GM12874 (cell line): ENCODE results near the gene SEPTIN1.

ENCODE experiments used
- TF ChIP-seq, protein P1 (sequence below): IDR thresholded peaks from 2 replicates; pipeline ENCODE4 v1.5.1; 2011; ENCODE audit warnings: low read depth, mild to moderate bottlenecking, control low read depth, low read length, moderate library complexity; ENCODE audit not compliant: insufficient read depth

Gene SEPTIN1, protein sequence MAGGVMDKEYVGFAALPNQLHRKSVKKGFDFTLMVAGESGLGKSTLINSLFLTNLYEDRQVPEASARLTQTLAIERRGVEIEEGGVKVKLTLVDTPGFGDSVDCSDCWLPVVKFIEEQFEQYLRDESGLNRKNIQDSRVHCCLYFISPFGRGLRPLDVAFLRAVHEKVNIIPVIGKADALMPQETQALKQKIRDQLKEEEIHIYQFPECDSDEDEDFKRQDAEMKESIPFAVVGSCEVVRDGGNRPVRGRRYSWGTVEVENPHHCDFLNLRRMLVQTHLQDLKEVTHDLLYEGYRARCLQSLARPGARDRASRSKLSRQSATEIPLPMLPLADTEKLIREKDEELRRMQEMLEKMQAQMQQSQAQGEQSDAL

DNA sequence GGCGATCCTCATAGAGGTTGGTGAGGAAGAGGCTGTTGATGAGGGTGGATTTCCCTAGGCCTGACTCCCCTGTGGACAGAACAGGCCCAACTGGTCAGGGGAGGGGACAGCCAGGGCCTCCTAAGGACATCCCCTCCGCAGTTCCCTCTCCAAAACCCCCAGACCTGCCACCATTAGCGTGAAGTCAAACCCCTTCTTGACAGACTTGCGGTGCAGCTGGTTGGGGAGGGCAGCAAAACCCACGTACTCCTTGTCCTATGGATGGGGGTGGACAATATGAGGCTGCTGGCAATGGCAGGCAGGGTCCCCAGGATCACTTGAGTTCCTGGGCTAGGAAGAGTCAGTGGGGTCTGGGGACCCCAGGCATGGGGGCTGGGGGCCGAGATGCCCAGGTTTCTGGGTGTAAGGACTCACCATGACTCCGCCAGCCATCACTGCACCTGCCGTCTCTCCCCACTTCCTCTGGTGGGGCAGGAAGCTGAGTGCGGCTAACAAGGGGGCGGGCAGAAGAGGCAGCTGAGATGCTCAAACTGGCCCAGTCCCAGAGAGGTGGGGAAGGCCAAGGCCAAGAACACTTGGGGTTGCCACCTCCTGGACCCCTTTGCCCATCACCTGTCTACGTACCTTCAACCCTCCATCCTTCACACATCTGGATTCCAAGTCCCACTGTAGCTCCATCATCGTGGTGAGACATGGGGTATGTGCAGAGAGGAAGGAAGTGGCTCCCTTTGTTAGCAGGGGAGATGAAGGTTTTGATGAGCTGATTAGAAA, at the start of gene SEPTIN1:
TSS of gene SEPTIN1 (minus strand) at position 451 of the 771 bp plus-strand sequence. CDS start at position 432, 19 bp downstream.
- TF ChIP-seq, protein P1, sequence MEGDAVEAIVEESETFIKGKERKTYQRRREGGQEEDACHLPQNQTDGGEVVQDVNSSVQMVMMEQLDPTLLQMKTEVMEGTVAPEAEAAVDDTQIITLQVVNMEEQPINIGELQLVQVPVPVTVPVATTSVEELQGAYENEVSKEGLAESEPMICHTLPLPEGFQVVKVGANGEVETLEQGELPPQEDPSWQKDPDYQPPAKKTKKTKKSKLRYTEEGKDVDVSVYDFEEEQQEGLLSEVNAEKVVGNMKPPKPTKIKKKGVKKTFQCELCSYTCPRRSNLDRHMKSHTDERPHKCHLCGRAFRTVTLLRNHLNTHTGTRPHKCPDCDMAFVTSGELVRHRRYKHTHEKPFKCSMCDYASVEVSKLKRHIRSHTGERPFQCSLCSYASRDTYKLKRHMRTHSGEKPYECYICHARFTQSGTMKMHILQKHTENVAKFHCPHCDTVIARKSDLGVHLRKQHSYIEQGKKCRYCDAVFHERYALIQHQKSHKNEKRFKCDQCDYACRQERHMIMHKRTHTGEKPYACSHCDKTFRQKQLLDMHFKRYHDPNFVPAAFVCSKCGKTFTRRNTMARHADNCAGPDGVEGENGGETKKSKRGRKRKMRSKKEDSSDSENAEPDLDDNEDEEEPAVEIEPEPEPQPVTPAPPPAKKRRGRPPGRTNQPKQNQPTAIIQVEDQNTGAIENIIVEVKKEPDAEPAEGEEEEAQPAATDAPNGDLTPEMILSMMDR: no peak

DNA sequence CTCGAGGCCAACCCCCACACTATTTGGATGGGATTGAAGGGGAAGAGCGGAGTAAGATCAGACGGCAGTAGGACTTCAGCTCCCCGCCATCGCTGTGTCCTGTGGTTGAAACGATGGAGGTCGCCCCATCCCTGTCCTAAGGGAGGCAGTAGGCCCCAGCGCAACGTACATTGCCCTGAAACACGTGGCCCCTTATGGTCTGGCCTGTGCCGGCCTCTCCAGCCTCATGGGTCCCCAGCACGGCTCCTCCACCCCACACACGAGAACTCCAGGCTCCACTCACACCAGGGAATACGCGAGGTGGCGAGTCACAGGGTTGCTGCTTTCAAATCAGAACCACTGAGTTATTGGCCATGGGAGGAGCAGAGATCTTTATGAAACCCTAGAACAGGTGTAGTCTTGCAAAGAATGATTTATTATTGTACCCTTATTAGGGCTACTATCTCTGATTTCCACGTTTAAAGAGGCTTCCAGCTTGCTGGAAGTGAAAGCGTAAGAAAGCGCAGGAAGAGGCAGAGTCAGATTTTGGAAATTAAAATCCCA, 48.1 kb upstream of the SEPTIN1 start:
- TF ChIP-seq, protein P1: no peak

DNA sequence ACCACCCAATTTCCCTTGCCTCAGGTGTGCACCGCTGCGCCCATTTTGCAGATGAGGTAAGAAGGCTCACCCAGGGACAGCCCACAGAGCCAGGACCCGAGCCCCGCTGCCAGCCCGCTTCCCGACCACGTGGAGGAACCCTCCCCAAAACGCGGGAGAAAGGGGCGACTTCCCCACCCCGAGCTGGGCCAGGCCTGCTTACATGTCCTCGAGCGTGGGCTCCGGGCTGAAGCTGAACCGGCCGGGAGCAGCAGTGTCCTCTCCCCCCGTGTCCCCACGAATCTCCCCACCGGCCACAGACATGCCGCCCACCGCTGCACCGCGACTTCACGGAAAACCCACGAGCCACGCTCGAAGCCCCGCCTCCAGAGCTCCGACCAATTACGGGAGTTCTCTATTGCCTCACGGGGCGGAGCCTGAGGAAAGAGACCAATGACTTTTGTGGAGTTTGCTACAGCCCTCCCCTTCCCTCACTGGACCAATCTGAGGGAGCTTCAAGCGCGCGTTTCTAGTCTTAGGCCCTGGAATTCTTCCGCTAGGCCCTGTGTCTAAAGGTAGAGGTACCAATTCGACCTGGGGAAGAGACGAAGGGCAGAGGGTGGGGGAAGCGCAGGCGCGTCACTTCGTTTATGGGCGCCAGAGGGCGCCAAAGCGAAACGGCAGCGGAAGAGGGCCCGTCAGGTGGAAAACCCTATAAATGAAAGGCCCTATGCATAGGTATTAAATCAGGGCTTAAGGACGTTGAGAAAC, 47.5 kb upstream of the SEPTIN1 start, which contains the start of gene DCTPP1:
TSS of gene DCTPP1 (minus strand) at position 353 of the 750 bp plus-strand sequence. CDS start at position 303, 50 bp downstream.
- TF ChIP-seq, protein P1: peak; percentile 80

DNA sequence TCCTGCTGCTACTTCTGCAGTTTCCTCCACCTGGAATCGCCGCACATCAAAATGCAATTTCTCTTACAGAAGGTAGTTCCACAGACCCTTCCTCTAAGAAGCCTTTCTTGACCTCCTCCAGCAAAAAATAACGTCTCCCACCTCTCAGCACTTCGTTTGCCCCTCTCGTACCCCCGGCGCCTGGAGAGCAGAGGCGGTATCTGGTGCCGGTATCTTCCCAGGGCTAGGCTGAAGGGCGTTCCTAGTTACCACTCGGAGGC, 47.0 kb upstream of the SEPTIN1 start:
- TF ChIP-seq, protein P1: no peak

DNA sequence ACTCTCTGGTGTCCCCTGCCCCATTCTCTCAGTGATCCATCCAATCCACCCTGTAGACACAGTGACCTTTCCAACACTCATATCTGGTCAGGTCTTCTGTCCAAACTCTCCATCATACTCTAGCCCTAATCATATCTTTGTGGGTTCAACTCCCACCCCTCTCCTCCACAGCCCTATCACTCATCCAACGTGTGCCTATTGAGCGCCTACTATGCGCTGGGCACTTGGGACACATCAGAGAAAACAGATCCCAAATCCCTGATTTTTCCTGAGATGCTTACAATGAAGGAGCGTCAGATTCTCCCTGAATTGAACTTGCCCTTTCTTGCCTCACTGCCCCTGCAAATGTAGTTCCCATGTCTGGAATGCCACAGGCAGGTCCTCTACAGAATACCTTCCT, 45.7 kb upstream of the SEPTIN1 start:
- TF ChIP-seq, protein P1: no peak

DNA sequence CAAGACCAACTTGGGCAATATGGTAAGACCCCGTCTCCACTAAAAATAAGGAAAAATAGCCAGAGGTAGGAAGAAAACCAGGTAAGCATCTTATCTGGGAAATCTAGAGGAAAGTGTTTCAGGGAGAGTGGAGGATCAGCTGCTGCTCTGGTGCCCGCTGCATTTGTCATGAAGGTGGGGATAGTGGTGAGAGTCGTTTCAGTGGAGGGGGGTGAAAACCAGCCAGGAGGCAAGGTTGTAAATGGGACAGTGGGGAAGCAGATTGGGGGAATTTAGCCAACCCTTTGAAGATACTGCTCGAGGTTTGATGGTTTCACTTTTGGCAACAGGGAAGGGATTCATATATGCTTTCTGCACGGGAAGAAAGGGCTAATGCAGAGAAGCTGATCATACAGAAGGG, 38.6 kb upstream of the SEPTIN1 start:
- TF ChIP-seq, protein P1: no peak
